Measurements from ENCODE around the gene ATP5PB.

ATP5PB gene

GRCh38 chr1:111436726-111437125 lies 12.5 kb upstream of the ATP5PB start:
- H3K27ac Mint-ChIP-seq, result peak overlapping the region; percentile 50

GRCh38 chr1:111439461-111440351 lies 9.6 kb upstream of the ATP5PB start:
- peaks cover 64% of the 10 kb centered on the region for H3K36me3 Mint-ChIP-seq
- H3K4me3 Mint-ChIP-seq, result no peak overlapping the region
- DNase-seq (ENCODE audit: low spot score in 2 of 2) (no peak), ATAC-seq (no peak)
- no peaks in the 10 kb centered on the region for H3K9me3 Mint-ChIP-seq
- H3K27ac Mint-ChIP-seq, result peak overlapping the region; percentile 75
- H3K4me1 Mint-ChIP-seq, result peaks cover 41% of the 10 kb centered on the region

More at GRCh38 chr1:111436726-111437125, 12.5 kb upstream of the ATP5PB start:
- peaks cover 36% of the 10 kb centered on the region for H3K36me3 Mint-ChIP-seq
- no peaks in the 10 kb centered on the region for H3K9me3 Mint-ChIP-seq
- H3K4me3 Mint-ChIP-seq, result no peak overlapping the region
- DNase-seq (ENCODE audit: low spot score in 2 of 2) (no peak), ATAC-seq (no peak)
- H3K4me1 Mint-ChIP-seq, result peaks cover 12% of the 10 kb centered on the region

DNA sequence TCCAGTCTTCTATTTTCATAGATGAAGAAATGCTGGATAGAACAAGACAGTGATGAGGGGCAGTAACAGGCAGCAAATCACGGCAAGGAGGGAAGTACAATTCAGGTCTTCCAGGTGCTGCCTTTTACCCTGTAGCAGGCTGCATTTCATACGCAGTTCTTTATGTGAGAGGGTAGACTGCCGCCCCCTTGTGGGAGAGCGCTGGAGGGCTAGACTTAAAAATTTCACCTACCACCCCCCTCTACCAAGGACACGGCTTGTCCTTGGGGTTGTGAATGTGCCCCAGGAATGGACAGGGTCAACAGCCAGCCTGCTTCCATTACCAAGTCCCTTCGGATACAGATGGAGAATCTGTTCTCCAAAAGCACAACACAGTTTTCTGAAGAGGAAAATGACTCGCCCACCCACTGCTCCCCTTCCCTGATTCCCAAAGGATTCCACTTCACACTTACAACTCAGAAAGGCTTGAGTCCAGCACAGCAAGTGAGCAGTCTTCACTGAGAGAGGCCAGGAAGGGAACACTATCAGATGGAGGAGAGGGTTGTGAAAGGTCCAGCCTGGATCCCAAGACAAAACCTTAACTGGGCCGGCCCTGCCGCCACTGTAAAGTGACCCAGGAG lies 7.6 kb upstream of the ATP5PB start:
- Mint-ChIP-seq H3K36me3 (peaks cover 84% of the 10 kb centered on the region), H3K27ac (peak overlapping the region; percentile 99)

DNA sequence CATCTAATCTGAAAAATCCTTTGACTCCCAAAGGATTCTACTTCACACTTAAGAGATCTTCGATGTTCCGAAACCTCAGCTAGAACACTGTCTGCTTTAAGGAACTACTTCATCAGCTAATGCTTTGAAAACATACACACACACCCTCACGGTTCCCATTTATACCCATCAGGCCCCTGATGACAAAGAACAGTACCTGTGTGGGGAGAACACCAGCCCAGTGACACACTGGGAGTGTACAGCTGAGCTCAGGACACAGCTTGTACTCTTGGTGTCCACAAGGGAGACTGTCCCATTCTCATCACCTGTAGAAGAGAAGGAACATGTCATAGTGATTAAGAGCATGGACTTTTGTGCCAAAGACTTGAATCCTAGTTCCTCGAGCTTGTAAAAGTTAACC lies 6.8 kb upstream of the ATP5PB start:
- no peaks in the 10 kb centered on the region for H3K9me3 Mint-ChIP-seq
- H3K4me1 Mint-ChIP-seq, result peaks cover 57% of the 10 kb centered on the region
- peaks cover 91% of the 10 kb centered on the region for H3K36me3 Mint-ChIP-seq
- DNase-seq (ENCODE audit: low spot score in 2 of 2) (no peak), ATAC-seq (peak; percentile 94)
- no peak overlapping the region for H3K4me3 Mint-ChIP-seq
- H3K27ac Mint-ChIP-seq, result peak overlapping the region; percentile 99

More for the DNA sequence above, 7.6 kb upstream of the ATP5PB start:
- no peaks in the 10 kb centered on the region for H3K9me3 Mint-ChIP-seq
- no peak overlapping the region for H3K4me3 Mint-ChIP-seq
- peak; percentile 17 to 67 for DNase-seq (ENCODE audit: low spot score in 2 of 2)
- peaks cover 49% of the 10 kb centered on the region for H3K4me1 Mint-ChIP-seq
- peak; percentile 63 for ATAC-seq

GRCh38 chr1:111444031-111444430 lies 5.2 kb upstream of the ATP5PB start:
- no peak overlapping the region for H3K4me3 Mint-ChIP-seq
- peak overlapping the region; percentile 99 for H3K27ac Mint-ChIP-seq
- H3K4me1 Mint-ChIP-seq, result peaks cover 66% of the 10 kb centered on the region
- no peak for ATAC-seq
- peaks cover 93% of the 10 kb centered on the region for H3K36me3 Mint-ChIP-seq
- H3K9me3 Mint-ChIP-seq, result no peaks in the 10 kb centered on the region
- DNase-seq (ENCODE audit: low spot score in 2 of 2), result no peak

- H3K4me1 Mint-ChIP-seq, result peaks cover 71% of the 10 kb centered on the region
- no peaks in the 10 kb centered on the region for H3K9me3 Mint-ChIP-seq
Observed at GRCh38 chr1:111446546-111446945, 2.7 kb upstream of the ATP5PB start.

DNA sequence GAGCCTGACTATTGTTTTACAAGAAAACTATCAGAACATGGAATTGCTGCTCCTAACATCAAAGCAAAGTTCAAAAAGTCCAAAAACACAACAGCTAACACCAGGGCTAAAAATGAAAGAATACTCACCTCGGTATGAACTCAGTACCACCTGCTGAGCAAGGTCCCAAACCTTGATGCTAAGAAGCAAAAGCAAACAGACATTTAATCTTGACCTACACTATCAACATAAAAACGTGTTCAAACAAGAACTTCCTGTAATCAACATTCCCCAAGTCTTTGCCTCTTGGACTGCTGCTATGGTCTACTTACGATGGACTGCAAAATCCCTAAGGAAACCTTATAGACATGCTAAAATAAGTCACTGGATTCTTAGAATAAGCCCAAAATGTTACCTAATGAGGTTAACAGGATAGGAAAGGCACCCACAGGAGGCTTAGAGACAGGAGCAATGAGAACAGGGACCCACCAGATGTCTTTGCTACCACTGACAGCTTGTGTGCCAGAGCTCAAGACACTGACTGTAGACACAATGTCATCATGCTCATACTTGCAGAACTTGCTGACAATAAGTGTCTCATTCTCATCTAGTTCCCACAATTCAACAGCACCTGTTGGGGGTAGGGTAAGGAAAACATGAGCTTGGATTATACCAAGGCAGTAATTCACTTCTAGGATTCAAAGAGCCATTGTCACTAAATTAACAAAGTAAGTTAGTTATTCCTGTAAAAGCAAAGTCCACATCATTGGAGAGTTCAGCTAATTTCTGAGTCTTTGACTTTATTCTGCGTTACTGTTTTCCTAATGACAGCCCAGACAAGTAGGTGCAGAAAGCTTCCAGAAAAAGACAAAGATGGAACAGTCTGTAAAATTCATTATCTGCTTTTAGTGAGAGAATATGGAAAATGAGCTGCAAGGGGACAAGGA lies 2.0 kb upstream of the ATP5PB start:
- Mint-ChIP-seq H3K4me1 (peaks cover 72% of the 10 kb centered on the region), H3K27ac (peak overlapping the region; percentile 99), H3K4me3 (peak overlapping the region; percentile 99), H3K36me3 (peaks cover 89% of the 10 kb centered on the region), H3K9me3 (no peaks in the 10 kb centered on the region)
- ATAC-seq (no peak), DNase-seq (ENCODE audit: low spot score in 2 of 2) (no peak)

More at GRCh38 chr1:111446546-111446945, 2.7 kb upstream of the ATP5PB start:
- no peak for ATAC-seq
- peak overlapping the region; percentile 99 for H3K27ac Mint-ChIP-seq
- DNase-seq (ENCODE audit: low spot score in 2 of 2), result no peak
- H3K4me3 Mint-ChIP-seq, result peak overlapping the region; percentile 99
- peaks cover 87% of the 10 kb centered on the region for H3K36me3 Mint-ChIP-seq

DNA sequence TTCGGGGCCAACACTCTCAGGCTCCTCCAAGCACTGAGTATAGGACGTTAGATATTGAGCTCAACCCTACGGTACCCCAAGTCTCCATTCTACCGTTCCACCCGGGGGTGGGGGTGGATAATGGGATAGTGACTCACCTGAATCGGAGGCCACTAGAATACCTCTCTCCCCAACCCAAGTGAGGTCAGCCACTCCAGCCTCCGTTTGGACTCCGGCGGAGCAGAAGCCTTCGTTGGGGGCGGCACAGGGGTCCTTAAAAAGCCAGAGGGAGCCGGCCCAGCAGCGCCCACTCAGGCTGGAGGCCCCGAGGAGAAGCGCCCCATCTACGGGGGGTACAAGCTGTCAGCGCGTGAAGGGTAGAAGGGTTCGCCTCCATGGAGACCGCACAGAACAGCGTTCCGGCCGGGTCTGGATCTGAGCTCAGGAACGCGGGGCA lies 764 bp upstream of the ATP5PB start:
- ATAC-seq (peak; percentile 63), DNase-seq (ENCODE audit: low spot score in 2 of 2) (peak in 1 of 2 donors; percentile 18)
- Mint-ChIP-seq H3K9me3 (no peaks in the 10 kb centered on the region), H3K4me1 (peaks cover 69% of the 10 kb centered on the region), H3K36me3 (peaks cover 83% of the 10 kb centered on the region), H3K27ac (peak overlapping the region; percentile 99), H3K4me3 (peak overlapping the region; percentile 99)

DNA sequence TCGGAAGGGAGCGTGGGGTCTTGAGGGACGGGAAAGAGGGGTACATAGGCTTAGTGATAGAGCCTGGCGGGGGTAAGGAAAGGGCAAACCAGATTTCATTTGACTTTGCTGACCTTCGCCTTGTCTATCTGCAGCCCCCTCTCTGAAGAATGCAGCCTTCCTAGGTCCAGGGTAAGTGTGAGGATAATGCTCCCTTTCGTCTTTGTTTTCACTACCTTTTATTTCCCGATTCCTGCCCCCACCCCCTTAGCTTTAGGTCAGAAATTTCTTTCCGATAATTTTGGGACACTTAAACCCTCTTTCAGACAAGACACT lies 396 bp downstream of the ATP5PB start:
- Mint-ChIP-seq H3K4me3 (peak overlapping the region; percentile 99), H3K27ac (peak overlapping the region; percentile 99), H3K36me3 (peaks cover 83% of the 10 kb centered on the region), H3K9me3 (no peaks in the 10 kb centered on the region), H3K4me1 (peaks cover 69% of the 10 kb centered on the region)
- ATAC-seq, result no peak
- no peak for DNase-seq (ENCODE audit: low spot score in 2 of 2)

- no peak for DNase-seq (ENCODE audit: low spot score in 2 of 2)
- H3K27ac Mint-ChIP-seq, result peak overlapping the region; percentile 99
- no peaks in the 10 kb centered on the region for H3K9me3 Mint-ChIP-seq
- peaks cover 83% of the 10 kb centered on the region for H3K36me3 Mint-ChIP-seq
- H3K4me3 Mint-ChIP-seq, result peak overlapping the region; percentile 99
- ATAC-seq, result no peak
- peaks cover 73% of the 10 kb centered on the region for H3K4me1 Mint-ChIP-seq
Observed at GRCh38 chr1:111450185-111450584, 921 bp downstream of the ATP5PB start.

GRCh38 chr1:111452581-111452980 lies 3.3 kb downstream of the ATP5PB start:
- Mint-ChIP-seq H3K36me3 (peaks cover 85% of the 10 kb centered on the region), H3K27ac (peak overlapping the region; percentile 99), H3K4me1 (peaks cover 70% of the 10 kb centered on the region), H3K4me3 (no peak overlapping the region), H3K9me3 (no peaks in the 10 kb centered on the region)
- no peak for DNase-seq (ENCODE audit: low spot score in 2 of 2)
- no peak for ATAC-seq

- DNase-seq (ENCODE audit: low spot score in 2 of 2) (no peak), ATAC-seq (no peak)
- Mint-ChIP-seq H3K27ac (no peak overlapping the region), H3K9me3 (no peaks in the 10 kb centered on the region), H3K4me1 (peaks cover 62% of the 10 kb centered on the region), H3K4me3 (no peak overlapping the region), H3K36me3 (peaks cover 86% of the 10 kb centered on the region)
Observed at GRCh38 chr1:111453706-111454105, 4.4 kb downstream of the ATP5PB start.

DNA sequence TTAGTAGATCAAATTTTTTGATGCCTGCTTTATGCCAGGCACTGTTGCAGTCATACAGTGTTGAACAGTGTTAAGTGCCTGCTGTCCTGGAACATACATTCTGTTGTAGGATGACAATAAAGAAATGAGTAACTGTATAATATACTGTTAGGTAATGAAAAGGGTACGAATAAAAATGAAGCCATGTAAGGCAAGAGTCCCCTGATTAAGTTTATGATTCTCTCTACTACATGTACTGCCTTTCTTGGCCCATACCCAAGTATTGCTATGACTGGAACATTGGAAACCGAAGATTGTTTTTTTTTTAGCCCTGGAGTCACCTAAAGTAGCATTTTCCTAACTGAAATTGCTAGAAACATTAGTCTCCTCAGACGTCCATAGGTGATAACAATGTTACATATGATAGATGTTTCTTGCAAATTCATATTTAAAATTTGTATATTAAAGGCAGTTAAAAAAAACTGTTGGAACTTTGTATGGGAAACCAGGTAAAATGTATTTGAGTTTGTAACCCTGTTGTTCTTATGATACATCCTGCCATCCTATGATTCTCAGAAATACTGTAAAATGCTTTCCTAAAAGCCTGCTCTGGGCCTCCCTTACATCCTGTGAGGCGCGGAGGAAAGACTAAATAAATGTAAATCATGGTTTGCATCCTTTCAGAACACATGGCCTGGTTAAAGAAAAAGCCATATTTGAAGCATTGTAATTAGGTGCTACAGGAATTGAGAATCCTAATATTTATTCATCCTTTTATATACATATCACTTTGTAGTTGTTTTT lies 5.8 kb downstream of the ATP5PB start:
- peak overlapping the region; percentile 31 for H3K4me3 Mint-ChIP-seq
- H3K27ac Mint-ChIP-seq, result peak overlapping the region; percentile 46
- ATAC-seq, result peak; percentile 94
- H3K4me1 Mint-ChIP-seq, result peaks cover 59% of the 10 kb centered on the region
- H3K36me3 Mint-ChIP-seq, result peaks cover 89% of the 10 kb centered on the region
- H3K9me3 Mint-ChIP-seq, result no peaks in the 10 kb centered on the region
- no peak for DNase-seq (ENCODE audit: low spot score in 2 of 2)

- DNase-seq (ENCODE audit: low spot score in 2 of 2) (no peak), ATAC-seq (no peak)
- H3K27ac Mint-ChIP-seq, result peak overlapping the region; percentile 46
- peak overlapping the region; percentile 31 for H3K4me3 Mint-ChIP-seq
- H3K36me3 Mint-ChIP-seq, result peaks cover 92% of the 10 kb centered on the region
- H3K9me3 Mint-ChIP-seq, result no peaks in the 10 kb centered on the region
- peaks cover 55% of the 10 kb centered on the region for H3K4me1 Mint-ChIP-seq
Observed at GRCh38 chr1:111455642-111456031, 6.4 kb downstream of the ATP5PB start.
